Hindlimb muscle (tissue), 1 donor: ENCODE measurements around the gene NDUFS4. TPM values are rescaled to one million over a fixed set of nuclear protein-coding genes. Genes with fewer than 3 reads are reported as not detected.
"Not testable (repeated sequence)": the region's sequence is repeated elsewhere in the genome, so short reads cannot be mapped to it uniquely, and the experiment has no call there.

Experiments
- DNase-seq: peaks from one replicate; pipeline ENCODE4 v3.0.0-alpha.2; 2013
- polyA plus RNA-seq: library from polyadenylated mRNA; unstranded; fragments of 120-200 nt; gene quantifications from one replicate; pipeline ENCODE4 v1.2.1, GENCODE V29; 2013; ENCODE audit not compliant: insufficient read length

Gene NDUFS4
- polyA plus RNA-seq, result 93.3 TPM

- peak; percentile 89 for DNase-seq
Measured at GRCh38 chr5:53560506-53561191, at the start of gene NDUFS4. Gene NDUFS4, plus strand, starts transcription at chr5:53560639. Its CDS starts 24 bp downstream, at chr5:53560663.

- no peak for DNase-seq
Measured at GRCh38 chr5:53512539-53512938, 47.9 kb upstream of the NDUFS4 start.

- no peak for DNase-seq
Measured at GRCh38 chr5:53515988-53516387, 44.5 kb upstream of the NDUFS4 start.

GRCh38 chr5:53520813-53521212 is 39.6 kb upstream of the NDUFS4 start:
- no peak for DNase-seq

- no peak for DNase-seq
Measured at GRCh38 chr5:53537711-53538110, 22.7 kb upstream of the NDUFS4 start.

- DNase-seq, result not testable (repeated sequence)
Measured at GRCh38 chr5:53540739-53541138, 19.7 kb upstream of the NDUFS4 start.

GRCh38 chr5:53541859-53542258 is 18.6 kb upstream of the NDUFS4 start:
- no peak for DNase-seq

GRCh38 chr5:53542926-53543325 is 17.5 kb upstream of the NDUFS4 start:
- no peak for DNase-seq

GRCh38 chr5:53543401-53543800 is 17.0 kb upstream of the NDUFS4 start:
- DNase-seq, result no peak

- DNase-seq, result no peak
Measured at GRCh38 chr5:53545744-53546143, 14.7 kb upstream of the NDUFS4 start.

GRCh38 chr5:53547226-53547625 is 13.2 kb upstream of the NDUFS4 start:
- no peak for DNase-seq

GRCh38 chr5:53548501-53548900 is 11.9 kb upstream of the NDUFS4 start:
- not testable (repeated sequence) for DNase-seq

- no peak for DNase-seq
Measured at GRCh38 chr5:53549792-53550191, 10.6 kb upstream of the NDUFS4 start.

GRCh38 chr5:53552561-53552960 is 7.9 kb upstream of the NDUFS4 start:
- DNase-seq, result no peak

- no peak for DNase-seq
Measured at GRCh38 chr5:53554444-53554843, 6.0 kb upstream of the NDUFS4 start.

- DNase-seq, result no peak
Measured at GRCh38 chr5:53555160-53555559, 5.3 kb upstream of the NDUFS4 start.

- no peak for DNase-seq
Measured at GRCh38 chr5:53556001-53556400, 4.4 kb upstream of the NDUFS4 start.

- no peak for DNase-seq
Measured at GRCh38 chr5:53557386-53557785, 3.1 kb upstream of the NDUFS4 start.

- DNase-seq, result no peak
Measured at GRCh38 chr5:53558966-53559365, 1.5 kb upstream of the NDUFS4 start.

- DNase-seq, result peak; percentile 8
Measured at GRCh38 chr5:53560028-53560427, 411 bp upstream of the NDUFS4 start.

- no peak for DNase-seq
Measured at GRCh38 chr5:53568401-53568800, 8.0 kb downstream of the NDUFS4 start.

- DNase-seq, result peak; percentile 67
Measured at GRCh38 chr5:53568871-53569270, 8.4 kb downstream of the NDUFS4 start.

- peak; percentile 3 for DNase-seq
Measured at GRCh38 chr5:53569453-53569852, 9.0 kb downstream of the NDUFS4 start.

GRCh38 chr5:53571403-53571802 is 11.0 kb downstream of the NDUFS4 start:
- no peak for DNase-seq

GRCh38 chr5:53575101-53575500 is 14.7 kb downstream of the NDUFS4 start:
- peak; percentile 18 for DNase-seq
